ENCODE results near the gene ZNF248.

The ZNF248 gene

GRCh38 chr10:37821237-37821636 is 36.2 kb downstream of the ZNF248 start:
- no peak for DNase-seq

- DNase-seq: no peak
Measured at GRCh38 chr10:37819797-37820196, 37.6 kb downstream of the ZNF248 start.

GRCh38 chr10:37816290-37816689 is 41.1 kb downstream of the ZNF248 start:
- no peak for DNase-seq

- no peak for DNase-seq
Measured at GRCh38 chr10:37813763-37814162, 43.6 kb downstream of the ZNF248 start.

- no peak for DNase-seq
Measured at GRCh38 chr10:37812290-37812689, 45.1 kb downstream of the ZNF248 start.

- no peak for DNase-seq
Measured at GRCh38 chr10:37803269-37803668, 54.1 kb downstream of the ZNF248 start.

- DNase-seq: no peak
Measured at GRCh38 chr10:37801557-37801956, 55.9 kb downstream of the ZNF248 start.

GRCh38 chr10:37794305-37794976 is 63.0 kb downstream of the ZNF248 start:
- no peak for DNase-seq

GRCh38 chr10:37789590-37789989 is 67.8 kb downstream of the ZNF248 start:
- DNase-seq: no peak

GRCh38 chr10:37784678-37785077 is 72.7 kb downstream of the ZNF248 start:
- no peak for DNase-seq

- DNase-seq: no peak
Measured at GRCh38 chr10:37780536-37780935, 76.9 kb downstream of the ZNF248 start.

- DNase-seq: no peak
Measured at GRCh38 chr10:37777056-37777455, 80.4 kb downstream of the ZNF248 start.

- DNase-seq: no peak
Measured at GRCh38 chr10:37775612-37776011, 81.8 kb downstream of the ZNF248 start.

GRCh38 chr10:37774351-37774750 is 83.1 kb downstream of the ZNF248 start:
- no peak for DNase-seq

- no peak for DNase-seq
Measured at GRCh38 chr10:37765216-37765615, 92.2 kb downstream of the ZNF248 start.

GRCh38 chr10:37763132-37763531 is 94.3 kb downstream of the ZNF248 start:
- DNase-seq: no peak

- DNase-seq: no peak
Measured at GRCh38 chr10:37762287-37762686, 95.1 kb downstream of the ZNF248 start.

GRCh38 chr10:37760817-37761216 is 96.6 kb downstream of the ZNF248 start:
- DNase-seq: no peak

- DNase-seq: no peak
Measured at GRCh38 chr10:37758074-37758473, 99.3 kb downstream of the ZNF248 start.

GRCh38 chr10:37754538-37755323 is 102.7 kb downstream of the ZNF248 start:
- DNase-seq: no peak

GRCh38 chr10:37752334-37752875 is 105.0 kb downstream of the ZNF248 start:
- DNase-seq: no peak

- no peak for DNase-seq
Measured at GRCh38 chr10:37748170-37748569, 109.2 kb downstream of the ZNF248 start.

GRCh38 chr10:37747081-37747480 is 110.3 kb downstream of the ZNF248 start:
- DNase-seq: no peak

- no peak for DNase-seq
Measured at GRCh38 chr10:37741831-37742230, 115.6 kb downstream of the ZNF248 start.

Measured in fibroblast of skin of abdomen (primary cell).